D721Med (cell line): ENCODE results near the gene TMIE.
A peak's percentile ranks its signal among the peaks of the same experiment; 100 is the strongest.

Source experiments
- DNase-seq: peaks from one replicate; pipeline ENCODE4 v3.0.0; 2011; ENCODE audit warnings: low spot score; ENCODE audit not compliant: insufficient read length
- FAIRE-seq: peaks from 2 replicates; lab custom pipeline; 2011; peaks lifted over from hg19 to GRCh38; lab: Jason Lieb, UNC
- TF ChIP-seq, protein P1 (sequence below): IDR thresholded peaks from 2 replicates; pipeline ENCODE4 v1.5.1; 2012; ENCODE audit warnings: mild to moderate bottlenecking, control low read depth; ENCODE audit not compliant: insufficient read depth; ENCODE audit errors: missing control alignments

Gene TMIE

DNA sequence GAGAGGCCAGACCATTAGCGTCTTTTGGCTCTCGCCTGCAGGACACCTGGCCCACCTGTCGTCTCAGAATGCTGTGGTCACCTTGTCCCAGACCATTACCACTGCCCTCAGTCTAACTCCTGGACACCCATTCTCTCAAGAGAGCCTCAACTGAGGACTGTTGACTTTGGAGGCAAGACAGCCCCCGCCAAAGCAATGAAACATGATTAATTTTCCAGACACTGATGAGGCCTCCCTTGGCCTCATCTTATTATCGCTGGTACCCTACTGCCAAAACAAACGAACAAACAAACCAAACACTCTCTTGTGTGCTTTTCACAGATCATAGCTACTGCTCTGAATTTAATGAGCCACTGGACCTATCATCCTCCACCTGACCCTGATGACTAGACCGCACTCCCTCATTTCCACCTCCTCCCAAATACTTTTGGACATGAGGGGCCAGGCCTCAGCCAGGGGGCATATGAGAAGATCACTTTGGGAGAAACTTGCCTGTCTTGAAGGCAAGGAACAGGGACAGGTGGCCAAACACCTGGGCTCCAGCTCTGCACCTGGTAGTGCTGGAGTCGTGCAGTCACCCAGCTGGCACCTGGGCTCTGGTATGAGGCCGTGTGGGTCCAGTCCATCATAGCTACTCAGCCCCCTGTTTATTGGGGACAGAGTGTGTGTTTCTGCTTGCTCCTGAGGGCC lies 35.3 kb upstream of the TMIE start:
- TF ChIP-seq, protein P1, sequence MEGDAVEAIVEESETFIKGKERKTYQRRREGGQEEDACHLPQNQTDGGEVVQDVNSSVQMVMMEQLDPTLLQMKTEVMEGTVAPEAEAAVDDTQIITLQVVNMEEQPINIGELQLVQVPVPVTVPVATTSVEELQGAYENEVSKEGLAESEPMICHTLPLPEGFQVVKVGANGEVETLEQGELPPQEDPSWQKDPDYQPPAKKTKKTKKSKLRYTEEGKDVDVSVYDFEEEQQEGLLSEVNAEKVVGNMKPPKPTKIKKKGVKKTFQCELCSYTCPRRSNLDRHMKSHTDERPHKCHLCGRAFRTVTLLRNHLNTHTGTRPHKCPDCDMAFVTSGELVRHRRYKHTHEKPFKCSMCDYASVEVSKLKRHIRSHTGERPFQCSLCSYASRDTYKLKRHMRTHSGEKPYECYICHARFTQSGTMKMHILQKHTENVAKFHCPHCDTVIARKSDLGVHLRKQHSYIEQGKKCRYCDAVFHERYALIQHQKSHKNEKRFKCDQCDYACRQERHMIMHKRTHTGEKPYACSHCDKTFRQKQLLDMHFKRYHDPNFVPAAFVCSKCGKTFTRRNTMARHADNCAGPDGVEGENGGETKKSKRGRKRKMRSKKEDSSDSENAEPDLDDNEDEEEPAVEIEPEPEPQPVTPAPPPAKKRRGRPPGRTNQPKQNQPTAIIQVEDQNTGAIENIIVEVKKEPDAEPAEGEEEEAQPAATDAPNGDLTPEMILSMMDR: no peak
- no peak for FAIRE-seq
- DNase-seq: no peak

DNA sequence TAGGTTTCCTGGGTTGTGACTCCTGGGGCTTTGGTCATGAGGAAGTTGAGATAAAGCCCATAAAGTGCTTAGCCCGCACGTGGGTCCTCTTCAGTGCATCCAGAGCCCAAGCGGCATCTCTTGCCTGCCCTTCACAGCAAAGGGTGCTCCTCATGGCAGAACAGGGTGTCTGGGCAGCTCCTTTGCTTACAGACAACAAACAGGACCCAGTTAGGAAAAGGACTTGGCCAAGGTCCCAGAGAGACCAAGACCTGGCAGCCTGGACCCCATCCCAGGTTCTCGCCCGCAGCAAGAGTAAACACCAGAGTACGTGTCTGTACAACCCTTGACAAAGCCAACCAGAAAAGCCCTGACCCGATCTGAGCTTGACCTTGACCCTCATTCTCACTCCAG lies 34.7 kb upstream of the TMIE start:
- TF ChIP-seq, protein P1: no peak
- DNase-seq (no peak), FAIRE-seq (no peak)

DNA sequence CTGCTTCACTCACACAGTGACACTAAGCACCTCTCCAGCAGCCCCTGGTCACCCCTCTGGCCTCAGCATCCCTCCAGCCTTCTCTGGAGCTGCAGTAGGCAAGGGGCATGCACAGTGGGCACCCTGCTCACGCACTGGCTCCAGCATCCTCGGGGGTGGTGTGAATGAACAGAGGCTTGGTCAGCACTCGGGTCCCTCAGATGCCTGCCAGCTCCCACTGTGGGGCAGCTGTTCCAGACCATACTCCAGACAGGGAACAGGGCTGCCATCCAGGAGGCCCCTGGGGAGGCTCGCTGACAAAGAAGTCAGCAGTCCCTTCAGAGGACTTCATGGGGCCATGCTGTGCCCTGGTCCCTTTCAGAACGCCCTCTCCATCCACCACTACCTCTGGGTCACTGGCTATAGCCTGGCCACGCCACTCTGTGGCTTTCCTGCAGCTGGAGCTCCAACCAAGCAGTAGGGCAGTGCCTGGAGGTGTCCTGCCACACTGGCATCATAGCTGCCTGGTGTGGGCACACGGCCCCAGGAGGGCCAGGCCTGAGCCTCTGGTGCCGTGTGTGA lies 34.1 kb upstream of the TMIE start:
- FAIRE-seq: no peak
- no peak for DNase-seq
- TF ChIP-seq, protein P1: no peak

DNA sequence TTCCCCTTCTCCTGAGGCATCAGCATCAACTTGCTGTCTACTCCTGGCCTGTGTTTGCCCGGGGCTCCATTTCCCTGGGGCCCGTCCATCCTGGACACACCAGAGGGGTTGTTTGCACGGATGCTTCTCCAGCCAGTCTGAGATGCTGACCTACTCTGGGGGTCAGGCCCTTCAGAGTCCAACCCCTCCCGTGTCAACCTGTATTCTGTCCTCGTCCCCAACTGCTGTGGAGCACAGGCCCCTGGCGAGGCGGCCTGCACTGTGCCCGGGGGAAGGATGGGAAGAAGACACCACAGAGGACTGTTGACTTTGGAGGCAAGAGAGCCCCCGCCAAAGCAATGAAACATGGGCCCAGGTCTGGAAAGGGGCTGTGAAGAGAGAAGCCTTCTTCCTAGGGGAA lies 33.5 kb upstream of the TMIE start:
- FAIRE-seq (no peak), DNase-seq (no peak)
- TF ChIP-seq, protein P1: no peak

DNA sequence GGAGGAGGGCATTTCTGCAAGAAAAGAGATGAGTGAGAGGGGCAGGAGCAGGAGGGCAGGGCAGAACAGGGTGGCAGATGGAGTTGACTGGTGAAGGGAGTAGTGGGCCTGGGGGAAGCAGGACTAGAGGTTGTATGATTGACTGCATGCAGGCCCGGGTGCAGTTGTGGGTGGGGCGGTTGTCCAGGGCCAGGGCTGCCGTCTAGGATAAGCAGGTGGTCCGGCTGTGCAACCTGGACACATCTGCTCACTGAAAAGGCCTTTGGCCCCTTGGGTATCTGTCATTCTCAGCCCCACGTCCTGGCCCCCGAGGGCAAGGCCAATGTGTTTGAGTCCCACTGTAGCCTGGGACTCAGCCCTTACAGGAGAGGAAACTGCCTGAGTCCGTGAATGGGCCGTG lies 33.1 kb upstream of the TMIE start:
- DNase-seq (peak; percentile 7), FAIRE-seq (no peak)
- TF ChIP-seq, protein P1: no peak

DNA sequence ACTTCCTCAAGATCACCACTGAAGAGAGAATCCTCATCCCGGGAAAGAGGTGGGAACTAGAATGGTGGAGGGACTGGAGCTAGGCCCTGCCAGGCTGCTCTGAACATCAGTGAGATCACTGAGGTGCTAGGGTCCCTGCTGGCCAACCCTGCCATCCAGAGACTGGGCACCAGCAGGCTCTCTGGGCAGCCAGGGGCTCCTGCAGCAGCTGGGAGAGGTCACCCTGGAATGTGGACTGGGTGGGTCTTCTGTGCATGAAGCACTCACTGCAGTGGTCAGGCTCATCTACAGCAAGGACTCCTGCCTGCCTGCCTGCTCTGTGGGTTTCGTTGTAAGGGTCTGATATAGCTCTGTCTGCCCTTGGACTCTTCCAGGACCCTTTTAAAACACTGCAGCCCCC lies 32.6 kb upstream of the TMIE start:
- DNase-seq (peak; percentile 4), FAIRE-seq (no peak)
- TF ChIP-seq, protein P1: no peak

DNA sequence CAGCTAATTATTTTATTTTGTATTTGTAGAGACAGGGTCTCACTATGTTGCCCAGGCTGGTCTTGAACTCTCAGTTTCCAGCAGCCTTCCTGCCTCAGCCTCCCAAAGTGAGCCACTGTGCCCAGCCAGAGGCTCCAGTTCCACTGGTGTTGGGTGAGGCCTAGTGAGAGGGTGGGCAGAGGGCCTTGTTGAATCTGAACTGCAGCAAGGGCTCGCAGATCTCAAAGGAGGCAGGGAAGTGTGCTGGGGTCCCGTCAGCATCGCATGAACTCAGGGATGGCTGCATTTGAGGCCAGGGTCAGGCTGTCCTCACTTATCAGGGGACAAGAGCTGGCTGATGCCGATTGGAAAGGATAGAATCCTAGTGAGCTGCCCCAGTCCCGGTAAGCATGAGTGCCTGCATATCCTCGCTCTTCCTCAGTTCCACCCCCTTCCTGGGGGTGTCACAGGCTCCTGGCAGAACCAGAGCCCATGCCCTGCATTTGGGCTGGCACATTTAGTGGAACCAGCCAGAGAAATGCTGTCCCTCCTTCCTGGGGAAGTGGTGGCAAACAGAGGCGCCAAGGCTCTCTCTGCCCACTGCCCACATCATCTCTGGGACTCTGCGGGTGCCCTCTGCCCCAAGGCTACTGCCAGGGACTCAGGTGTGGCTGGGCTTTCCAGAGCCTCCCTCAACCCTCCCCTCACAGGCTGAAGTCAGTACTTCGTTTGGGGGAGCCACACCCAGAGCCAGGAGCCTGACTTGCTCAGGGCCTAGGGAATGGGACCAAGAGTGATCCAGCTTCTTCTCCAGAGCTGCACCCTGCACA lies 31.8 kb upstream of the TMIE start:
- FAIRE-seq (no peak), DNase-seq (peak; percentile 5)
- TF ChIP-seq, protein P1: no peak
